Trophoblast cell (in vitro differentiated cells and primary cell): Measurements from ENCODE around the gene SLC19A1.

ENCODE experiments used
- DNase-seq, 2 donors: peaks; one replicate each; pipeline ENCODE4 v3.0.0-alpha.2; 2016
- H2AFZ ChIP-seq: 2 replicates; pipeline ENCODE4 v1.6.1; 2013; ENCODE audit warnings: low read length, moderate library complexity, mild to moderate bottlenecking; ENCODE audit not compliant: insufficient read depth, poor library complexity
- H2AK5ac ChIP-seq: 2 replicates; pipeline ENCODE4 v1.6.1; 2013; ENCODE audit warnings: mild to moderate bottlenecking, low read length
- H2BK120ac ChIP-seq: 2 replicates; pipeline ENCODE4 v1.6.1; 2013; ENCODE audit warnings: low read length, mild to moderate bottlenecking, moderate library complexity; ENCODE audit not compliant: insufficient read depth, poor library complexity
- H2BK12ac ChIP-seq: 2 replicates; pipeline ENCODE4 v1.6.1; 2013; ENCODE audit warnings: mild to moderate bottlenecking, low read length, moderate library complexity
- H2BK5ac ChIP-seq: 2 replicates; pipeline ENCODE4 v1.6.1; 2013; ENCODE audit warnings: low read length, low read depth, moderate library complexity, mild to moderate bottlenecking; ENCODE audit not compliant: poor library complexity
- H3K14ac ChIP-seq: 2 replicates; pipeline ENCODE4 v1.6.1; 2013; ENCODE audit warnings: mild to moderate bottlenecking, low read length
- H3K18ac ChIP-seq: 2 replicates; pipeline ENCODE4 v1.6.1; 2013; ENCODE audit warnings: mild to moderate bottlenecking, low read length
- H3K23ac ChIP-seq: 2 replicates; pipeline ENCODE4 v1.6.1; 2013; ENCODE audit warnings: low read length
- H3K27ac ChIP-seq: 2 replicates; pipeline ENCODE4 v1.5.1; 2013; ENCODE audit warnings: low read depth, mild to moderate bottlenecking, inconsistent platforms, low read length, moderate library complexity
- H3K27me3 ChIP-seq: 2 replicates; pipeline ENCODE4 v1.6.1; 2013; ENCODE audit warnings: inconsistent platforms, mild to moderate bottlenecking, low read length, moderate library complexity; ENCODE audit not compliant: insufficient read depth
- H3K36me3 ChIP-seq, 2 experiments: 1 replicate in 1 of 2; 2 replicates in 1 of 2; pipeline ENCODE4 v1.6.1; 2013; ENCODE audit warnings: low read length in 2 of 2, mild to moderate bottlenecking in 2 of 2, moderate library complexity in 1 of 2; ENCODE audit not compliant: insufficient read depth in 2 of 2, control insufficient read depth in 1 of 2
- H3K4ac ChIP-seq: 2 replicates; pipeline ENCODE4 v1.6.1; 2013; ENCODE audit warnings: low read depth, mild to moderate bottlenecking, low read length, moderate library complexity
- H3K4me1 ChIP-seq, 2 experiments: 1 replicate in 1 of 2; 2 replicates in 1 of 2; pipeline ENCODE4 v1.6.1; 2013; ENCODE audit warnings: low read length in 2 of 2, mild to moderate bottlenecking in 2 of 2, moderate library complexity in 1 of 2; ENCODE audit not compliant: insufficient read depth in 2 of 2, control insufficient read depth in 1 of 2
- H3K4me2 ChIP-seq: 2 replicates; pipeline ENCODE4 v1.6.1; 2013; ENCODE audit warnings: inconsistent platforms, mild to moderate bottlenecking, low read length, moderate library complexity
- H3K4me3 ChIP-seq: 2 replicates; pipeline ENCODE4 v1.5.1; 2013; ENCODE audit warnings: mild to moderate bottlenecking, low read depth, low read length, inconsistent platforms
- H3K79me1 ChIP-seq: one replicate; pipeline ENCODE4 v1.6.1; 2013; ENCODE audit warnings: low read length
- H3K79me2 ChIP-seq: 2 replicates; pipeline ENCODE4 v1.6.1; 2013; ENCODE audit warnings: low read length, mild to moderate bottlenecking; ENCODE audit not compliant: control insufficient read depth, insufficient read depth, poor library complexity
- H3K9ac ChIP-seq: 2 replicates; pipeline ENCODE4 v1.6.1; 2013; ENCODE audit warnings: mild to moderate bottlenecking, low read length
- H3K9me3 ChIP-seq: 2 replicates; pipeline ENCODE4 v1.6.1; 2013; ENCODE audit warnings: low read depth, mild to moderate bottlenecking, control low read depth, inconsistent platforms, low read length; ENCODE audit not compliant: insufficient read depth
- H4K12ac ChIP-seq: 2 replicates; pipeline ENCODE4 v1.6.1; 2013; ENCODE audit warnings: low read depth, mild to moderate bottlenecking, low read length, moderate library complexity
- H4K8ac ChIP-seq: 2 replicates; pipeline ENCODE4 v1.6.1; 2013; ENCODE audit warnings: low read depth, mild to moderate bottlenecking, low read length, moderate library complexity
- H4K91ac ChIP-seq: one replicate; pipeline ENCODE4 v1.6.1; 2013; ENCODE audit warnings: low read depth, mild to moderate bottlenecking, low read length, moderate library complexity
- WGBS: extraction: QIAGEN DNeasy Blood & Tissue Kit; methylation state at CpG from one replicate; pipeline ENCODE4 v1.1.7; 2013; ENCODE audit warnings: missing lambda C conversion rate; ENCODE audit not compliant: insufficient read length, insufficient coverage; ENCODE audit errors: extremely low coverage; 5-methylcytosine and 5-hydroxymethylcytosine counted together

SLC19A1 gene

DNA sequence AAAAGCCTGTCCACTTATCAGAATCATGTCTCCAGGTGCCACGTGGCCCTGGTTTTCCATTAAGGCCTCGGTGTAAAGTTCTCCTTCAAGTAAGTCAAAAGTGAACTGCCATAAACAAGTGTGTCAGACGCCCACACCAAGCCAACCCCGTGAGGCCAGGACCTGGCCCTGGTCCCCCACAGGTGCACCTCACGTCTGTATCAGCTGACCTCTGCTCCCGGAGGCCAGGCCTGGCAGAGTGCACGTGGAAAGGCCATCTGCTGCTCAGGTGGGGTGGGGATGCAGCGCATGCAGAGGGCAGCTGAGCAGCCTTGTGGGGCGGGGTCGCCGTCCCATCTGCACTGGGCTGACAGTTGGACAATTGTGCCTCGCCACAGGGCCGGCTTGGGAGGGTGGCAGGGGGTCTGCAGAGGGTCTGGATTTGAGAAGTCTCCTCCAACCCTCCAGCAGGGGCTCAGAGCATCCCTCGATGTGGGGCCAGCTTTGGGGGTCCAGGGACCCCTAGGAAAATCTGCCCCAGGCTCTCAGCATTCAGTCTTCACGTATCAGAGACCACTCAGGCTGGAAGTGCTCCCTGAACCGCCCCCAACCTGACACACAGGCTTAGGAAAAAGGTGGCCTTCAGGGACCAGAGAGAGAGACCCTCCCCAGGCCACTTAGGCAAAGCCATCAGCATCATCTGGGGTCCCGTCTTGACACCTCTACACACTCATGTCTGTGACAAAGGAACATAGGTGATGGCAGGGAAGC is 3.0 kb downstream of the SLC19A1 start:
- H3K4ac ChIP-seq, result no peak overlapping the region
- H4K12ac ChIP-seq, result no peak overlapping the region
- H2BK120ac ChIP-seq, result no peak overlapping the region
- no peak overlapping the region for H4K8ac ChIP-seq
- H4K91ac ChIP-seq, result no peak overlapping the region
- no peak overlapping the region for H2BK5ac ChIP-seq
- H3K4me2 ChIP-seq, result no peak overlapping the region
- H3K23ac ChIP-seq, result no peak overlapping the region
- no CpG with 5 or more reads among the region's 17 CpGs for WGBS
- no peak overlapping the region for H3K14ac ChIP-seq
- H3K79me2 ChIP-seq, result peaks cover 2% of the 10 kb centered on the region
- H3K4me3 ChIP-seq, result no peak overlapping the region
- H3K27ac ChIP-seq, result no peak overlapping the region
- peaks cover 17 to 24% of the 10 kb centered on the region in 2 experiments for H3K4me1 ChIP-seq
- no peak overlapping the region for H3K18ac ChIP-seq
- no peak overlapping the region for H2AFZ ChIP-seq
- H2BK12ac ChIP-seq, result no peak overlapping the region
- H3K27me3 ChIP-seq, result no peaks in the 10 kb centered on the region
- DNase-seq, result no peak
- peaks cover 5 to 12% of the 10 kb centered on the region in 2 experiments for H3K36me3 ChIP-seq
- H3K9me3 ChIP-seq, result no peaks in the 10 kb centered on the region
- no peak overlapping the region for H3K9ac ChIP-seq
- peaks cover 22% of the 10 kb centered on the region for H3K79me1 ChIP-seq
- no peak overlapping the region for H2AK5ac ChIP-seq

DNA sequence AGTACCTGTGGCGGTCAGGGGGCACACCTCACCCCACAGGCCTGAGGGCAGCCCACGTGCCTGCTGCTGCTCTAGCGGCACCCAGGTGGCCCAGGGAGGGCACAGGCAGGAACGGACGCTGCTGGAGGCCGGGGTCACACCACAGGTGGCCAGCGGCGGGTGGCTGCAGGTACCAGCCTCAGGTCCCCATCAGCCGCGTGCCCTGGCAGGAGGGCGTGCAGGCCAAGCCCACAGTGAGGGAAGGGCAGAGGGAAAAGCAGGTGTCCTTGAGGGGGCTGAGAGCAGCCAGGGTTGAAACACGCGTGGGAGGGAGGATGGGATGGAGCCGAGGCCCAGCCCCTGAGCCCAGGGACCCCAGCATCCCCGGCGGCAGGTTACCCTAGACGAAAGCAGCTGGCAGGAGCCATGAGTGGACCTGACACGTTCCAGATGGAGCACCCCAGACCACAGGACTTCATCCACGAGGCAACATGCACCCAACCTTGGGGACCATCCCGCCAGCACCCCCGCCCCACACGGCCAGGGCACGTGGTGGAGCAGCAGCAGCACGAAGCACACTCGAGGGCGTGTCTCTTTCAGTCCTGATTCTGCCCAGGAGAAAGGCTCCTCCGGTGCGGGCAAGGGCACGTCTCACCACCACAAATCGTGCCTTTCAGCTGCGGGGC is 3.7 kb downstream of the SLC19A1 start:
- no peak overlapping the region for H3K4me3 ChIP-seq
- H4K12ac ChIP-seq, result no peak overlapping the region
- no peak overlapping the region for H2BK12ac ChIP-seq
- H2AFZ ChIP-seq, result no peak overlapping the region
- H3K9ac ChIP-seq, result no peak overlapping the region
- H3K79me2 ChIP-seq, result peaks cover 2% of the 10 kb centered on the region
- no peak overlapping the region for H3K18ac ChIP-seq
- no peak overlapping the region for H3K4me2 ChIP-seq
- H2BK5ac ChIP-seq, result no peak overlapping the region
- DNase-seq, result no peak
- peak overlapping the region; percentile 24 for H3K4ac ChIP-seq
- H2AK5ac ChIP-seq, result no peak overlapping the region
- H3K36me3 ChIP-seq, result peaks cover 5 to 12% of the 10 kb centered on the region in 2 experiments
- H3K14ac ChIP-seq, result no peak overlapping the region
- no peak overlapping the region for H4K91ac ChIP-seq
- peaks cover 17% of the 10 kb centered on the region for H3K79me1 ChIP-seq
- no peak overlapping the region for H3K27ac ChIP-seq
- peaks cover 15 to 24% of the 10 kb centered on the region in 2 experiments for H3K4me1 ChIP-seq
- H3K9me3 ChIP-seq, result no peaks in the 10 kb centered on the region
- no CpG with 5 or more reads among the region's 31 CpGs for WGBS
- no peak overlapping the region for H2BK120ac ChIP-seq
- H3K23ac ChIP-seq, result no peak overlapping the region
- no peaks in the 10 kb centered on the region for H3K27me3 ChIP-seq
- H4K8ac ChIP-seq, result no peak overlapping the region

DNA sequence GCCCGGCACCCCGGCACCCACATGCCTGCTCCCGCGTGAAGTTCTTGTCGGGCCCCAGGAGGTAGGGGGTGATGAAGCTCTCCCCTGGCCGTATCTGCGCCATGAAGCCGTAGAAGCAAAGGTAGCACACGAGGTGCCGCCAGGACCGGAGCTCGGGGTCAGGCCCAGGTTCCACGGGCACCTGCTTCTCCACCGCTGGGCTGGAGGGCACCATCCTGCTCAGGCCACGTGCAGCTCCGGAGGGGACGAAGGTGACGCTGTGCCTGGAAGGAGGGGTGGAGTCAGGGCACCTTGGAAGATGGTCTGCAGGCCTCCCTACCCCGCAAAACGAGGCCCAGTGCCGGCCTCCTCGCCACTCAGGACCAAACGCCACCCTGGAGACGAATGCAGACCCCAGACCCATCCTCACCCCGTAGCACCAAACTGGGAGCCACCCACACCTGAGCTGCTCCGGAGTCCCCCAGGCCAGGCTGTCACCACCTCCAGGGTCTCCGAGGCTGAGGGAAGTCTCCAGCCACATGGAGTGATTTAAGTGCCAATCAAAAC is 4.4 kb downstream of the SLC19A1 start:
- no CpG with 5 or more reads among the region's 27 CpGs for WGBS
- peaks cover 13 to 19% of the 10 kb centered on the region in 2 experiments for H3K4me1 ChIP-seq
- H3K23ac ChIP-seq, result no peak overlapping the region
- no peak overlapping the region for H3K27ac ChIP-seq
- no peak for DNase-seq
- peaks cover 2% of the 10 kb centered on the region for H3K79me2 ChIP-seq
- H2AK5ac ChIP-seq, result no peak overlapping the region
- H3K4ac ChIP-seq, result no peak overlapping the region
- no peak overlapping the region for H3K4me3 ChIP-seq
- no peaks in the 10 kb centered on the region for H3K27me3 ChIP-seq
- H3K4me2 ChIP-seq, result no peak overlapping the region
- H3K14ac ChIP-seq, result no peak overlapping the region
- no peaks in the 10 kb centered on the region for H3K9me3 ChIP-seq
- no peak overlapping the region for H2AFZ ChIP-seq
- no peak overlapping the region for H2BK120ac ChIP-seq
- no peak overlapping the region for H2BK12ac ChIP-seq
- no peak overlapping the region for H4K12ac ChIP-seq
- H3K9ac ChIP-seq, result no peak overlapping the region
- H4K91ac ChIP-seq, result no peak overlapping the region
- peaks cover 5 to 17% of the 10 kb centered on the region in 2 experiments for H3K36me3 ChIP-seq
- H3K79me1 ChIP-seq, result peaks cover 13% of the 10 kb centered on the region
- H3K18ac ChIP-seq, result no peak overlapping the region
- no peak overlapping the region for H2BK5ac ChIP-seq
- no peak overlapping the region for H4K8ac ChIP-seq

DNA sequence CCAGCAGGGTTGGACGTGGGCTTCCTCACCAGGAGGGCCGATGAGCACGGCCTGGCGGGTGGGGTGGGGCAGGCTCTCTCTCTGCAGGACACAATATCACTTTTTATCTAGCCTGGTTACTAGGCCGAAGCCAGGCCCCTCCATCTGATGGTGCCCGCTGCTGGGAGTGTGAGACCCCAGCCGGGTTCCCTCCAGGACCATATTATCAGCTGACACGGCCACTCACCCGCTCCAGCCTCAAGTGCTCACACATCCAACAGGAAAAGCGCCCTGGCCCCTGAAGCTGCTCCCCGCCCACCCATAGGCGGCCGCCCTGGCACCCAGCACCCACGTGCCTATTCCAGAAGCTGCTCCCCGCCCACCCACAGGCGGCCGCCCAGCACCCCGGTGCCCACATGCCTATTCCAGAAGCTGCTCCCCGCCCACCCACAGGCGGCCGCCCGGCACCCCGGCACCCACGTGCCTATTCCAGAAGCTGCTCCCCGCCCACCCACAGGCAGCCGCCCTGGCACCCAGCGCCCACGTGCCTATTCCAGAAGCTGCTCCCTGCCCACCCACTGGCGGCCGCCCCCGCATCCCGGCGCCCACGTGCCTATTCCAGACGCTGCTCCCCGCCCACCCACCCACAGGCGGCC is 5.0 kb downstream of the SLC19A1 start:
- Histone ChIP-seq H2BK120ac (no peak overlapping the region), H2AFZ (no peak overlapping the region), H3K4me1 (peaks cover 11 to 17% of the 10 kb centered on the region in 2 experiments), H2AK5ac (no peak overlapping the region), H3K4ac (no peak overlapping the region), H2BK5ac (no peak overlapping the region), H3K4me3 (no peak overlapping the region), H4K12ac (no peak overlapping the region), H3K23ac (no peak overlapping the region), H4K8ac (no peak overlapping the region), H3K9ac (no peak overlapping the region), H3K18ac (no peak overlapping the region), H3K79me2 (peaks cover 2% of the 10 kb centered on the region), H3K79me1 (peaks cover 12% of the 10 kb centered on the region), H2BK12ac (no peak overlapping the region), H3K36me3 (peaks cover 5 to 17% of the 10 kb centered on the region in 2 experiments), H3K14ac (no peak overlapping the region), H3K27me3 (no peaks in the 10 kb centered on the region), H3K9me3 (no peaks in the 10 kb centered on the region), H3K27ac (no peak overlapping the region), H3K4me2 (no peak overlapping the region), H4K91ac (no peak overlapping the region)
- DNase-seq, result no peak
- WGBS, result no CpG with 5 or more reads among the region's 37 CpGs
